Measurements from ENCODE around the gene ZNF490.

The ZNF490 gene

GRCh38 chr19:12544401-12544876, 66.2 kb downstream of the ZNF490 start:
- DNase-seq (ENCODE audit: low read depth in 3 of 3) = no peak

GRCh38 chr19:12543855-12544254, 66.8 kb downstream of the ZNF490 start:
- DNase-seq (ENCODE audit: low read depth in 3 of 3) = no peak
